ENCODE results near the gene GOLGA8B. TPM values are rescaled to one million over a fixed set of nuclear protein-coding genes. Genes with fewer than 3 reads are reported as not detected.
"Not testable (repeated sequence)": the region's sequence is repeated elsewhere in the genome, so short reads cannot be mapped to it uniquely, and the experiment has no call there.

GOLGA8B gene
- total RNA-seq, result 100 to 1,000 TPM in 1 of 4 donors, 10 to 100 TPM in 3; 59.3 to 120 (median 86.5) TPM

GRCh38 chr15:34583399-34584329 lies at the start of gene GOLGA8B:
TSS of gene GOLGA8B (minus strand) at chr15:34583651. CDS start at chr15:34535912, 47,739 bp downstream.
- DNase-seq (ENCODE audit: low spot score), result no peak
- no peak for TF ChIP-seq CTCF (IDR thresholded peaks at IDR 0.05)
- peak; percentile 70 for ATAC-seq (ENCODE audit: low FRiP score)

GRCh38 chr15:34633165-34633564 lies 49.7 kb upstream of the GOLGA8B start:
- ATAC-seq (ENCODE audit: low FRiP score); DNase-seq (ENCODE audit: low spot score): not testable (repeated sequence)

- no peak for TF ChIP-seq CTCF (IDR thresholded peaks at IDR 0.05)
- ATAC-seq (ENCODE audit: low FRiP score) (no peak), DNase-seq (ENCODE audit: low spot score) (no peak)
Observed at GRCh38 chr15:34628577-34629152, 45.2 kb upstream of the GOLGA8B start.

GRCh38 chr15:34625007-34625406 lies 41.6 kb upstream of the GOLGA8B start:
- DNase-seq (ENCODE audit: low spot score) (no peak), ATAC-seq (ENCODE audit: low FRiP score) (no peak)
- TF ChIP-seq CTCF (IDR thresholded peaks at IDR 0.05), result no peak

GRCh38 chr15:34621675-34622074 lies 38.2 kb upstream of the GOLGA8B start:
- TF ChIP-seq CTCF (IDR thresholded peaks at IDR 0.05), result no peak
- no peak for DNase-seq (ENCODE audit: low spot score)
- ATAC-seq (ENCODE audit: low FRiP score), result no peak

- ATAC-seq (ENCODE audit: low FRiP score) (no peak), DNase-seq (ENCODE audit: low spot score) (no peak)
- TF ChIP-seq CTCF (IDR thresholded peaks at IDR 0.05), result no peak
Observed at GRCh38 chr15:34620814-34621213, 37.4 kb upstream of the GOLGA8B start.

- no peak for TF ChIP-seq CTCF (IDR thresholded peaks at IDR 0.05)
- no peak for ATAC-seq (ENCODE audit: low FRiP score)
- DNase-seq (ENCODE audit: low spot score), result no peak
Observed at GRCh38 chr15:34620142-34620541, 36.7 kb upstream of the GOLGA8B start.
